ENCODE measurements around the gene CAVIN3.

The CAVIN3 gene

GRCh38 chr11:6320411-6321155, at the start of gene CAVIN3:
Gene CAVIN3, minus strand, starts transcription at chr11:6320501. Its CDS starts 25 bp downstream, at chr11:6320476.
- DNase-seq (ENCODE audit: low read depth): no peak

GRCh38 chr11:6365659-6366058, 45.4 kb upstream of the CAVIN3 start:
- DNase-seq (ENCODE audit: low read depth): no peak

- peak; percentile 27 for DNase-seq (ENCODE audit: low read depth)
Observed at GRCh38 chr11:6362873-6363678, 42.8 kb upstream of the CAVIN3 start.

GRCh38 chr11:6362185-6362872, 42.0 kb upstream of the CAVIN3 start:
- DNase-seq (ENCODE audit: low read depth): no peak

- DNase-seq (ENCODE audit: low read depth): no peak
Observed at GRCh38 chr11:6360183-6360582, 39.9 kb upstream of the CAVIN3 start.

GRCh38 chr11:6357222-6357621, 36.9 kb upstream of the CAVIN3 start:
- no peak for DNase-seq (ENCODE audit: low read depth)

- no peak for DNase-seq (ENCODE audit: low read depth)
Observed at GRCh38 chr11:6356503-6357055, 36.3 kb upstream of the CAVIN3 start.

GRCh38 chr11:6354651-6355485, 34.6 kb upstream of the CAVIN3 start:
- DNase-seq (ENCODE audit: low read depth): no peak

GRCh38 chr11:6353367-6353987, 33.2 kb upstream of the CAVIN3 start:
- DNase-seq (ENCODE audit: low read depth): no peak

- DNase-seq (ENCODE audit: low read depth): no peak
Observed at GRCh38 chr11:6351782-6352382, 31.6 kb upstream of the CAVIN3 start.

GRCh38 chr11:6350486-6350885, 30.2 kb upstream of the CAVIN3 start:
- DNase-seq (ENCODE audit: low read depth): no peak

- no peak for DNase-seq (ENCODE audit: low read depth)
Observed at GRCh38 chr11:6350043-6350442, 29.7 kb upstream of the CAVIN3 start.

GRCh38 chr11:6345366-6345765, 25.1 kb upstream of the CAVIN3 start:
- DNase-seq (ENCODE audit: low read depth): no peak

- DNase-seq (ENCODE audit: low read depth): no peak
Observed at GRCh38 chr11:6336293-6336692, 16.0 kb upstream of the CAVIN3 start.

- DNase-seq (ENCODE audit: low read depth): no peak
Observed at GRCh38 chr11:6334806-6335205, 14.5 kb upstream of the CAVIN3 start.

GRCh38 chr11:6333095-6333494, 12.8 kb upstream of the CAVIN3 start:
- DNase-seq (ENCODE audit: low read depth): no peak

GRCh38 chr11:6332066-6332465, 11.8 kb upstream of the CAVIN3 start:
- no peak for DNase-seq (ENCODE audit: low read depth)

- DNase-seq (ENCODE audit: low read depth): no peak
Observed at GRCh38 chr11:6328321-6328720, 8.0 kb upstream of the CAVIN3 start.

GRCh38 chr11:6327806-6328205, 7.5 kb upstream of the CAVIN3 start:
- DNase-seq (ENCODE audit: low read depth): no peak

GRCh38 chr11:6326985-6327384, 6.7 kb upstream of the CAVIN3 start:
- DNase-seq (ENCODE audit: low read depth): no peak

- DNase-seq (ENCODE audit: low read depth): no peak
Observed at GRCh38 chr11:6326303-6326702, 6.0 kb upstream of the CAVIN3 start.

All from CMK (cell line).